Osteocyte (in vitro differentiated cells): ENCODE data around the gene CR1. TPM values are rescaled to one million over a fixed set of nuclear protein-coding genes. Genes with fewer than 3 reads are reported as not detected.
A peak's percentile ranks its signal among the peaks of the same experiment; 100 is the strongest.
"Not testable (repeated sequence)": the region's sequence is repeated elsewhere in the genome, so short reads cannot be mapped to it uniquely, and the experiment has no call there.

Source experiments
- DNase-seq: peaks from one replicate; pipeline ENCODE4 v3.0.0; 2021; ENCODE audit warnings: mixed read lengths; ENCODE audit not compliant: unreplicated experiment; ENCODE audit errors: extremely low spot score
- H3K27ac Mint-ChIP-seq: one replicate; pipeline ENCODE4 v1.8.0; 2021; ENCODE audit warnings: mild to moderate bottlenecking, mixed read lengths; ENCODE audit not compliant: unreplicated experiment
- H3K27me3 Mint-ChIP-seq: one replicate; pipeline ENCODE4 v1.8.0; 2021; ENCODE audit warnings: mixed read lengths; ENCODE audit not compliant: unreplicated experiment
- H3K36me3 Mint-ChIP-seq: one replicate; pipeline ENCODE4 v1.8.0; 2021; ENCODE audit warnings: mixed read lengths; ENCODE audit not compliant: unreplicated experiment
- H3K4me1 Mint-ChIP-seq: one replicate; pipeline ENCODE4 v1.8.0; 2021; ENCODE audit warnings: mixed read lengths; ENCODE audit not compliant: unreplicated experiment
- H3K4me3 Mint-ChIP-seq: one replicate; pipeline ENCODE4 v1.8.0; 2021; ENCODE audit warnings: mild to moderate bottlenecking, moderate library complexity, mixed read lengths; ENCODE audit not compliant: unreplicated experiment
- H3K9me3 Mint-ChIP-seq: one replicate; pipeline ENCODE4 v1.8.0; 2021; ENCODE audit warnings: mixed read lengths; ENCODE audit not compliant: unreplicated experiment
- total RNA-seq: library from RNA; stranded (reverse); gene quantifications from 2 replicates; pipeline ENCODE4 v1.2.1, GENCODE V29; 2021
- TF ChIP-seq, protein P1 (sequence below): fragments of 200-600 bp; sonication (generic); IDR thresholded peaks from 2 replicates; pipeline ENCODE4 v1.5.0; 2021; ENCODE audit warnings: antibody characterized with exemption, mild to moderate bottlenecking, moderate library complexity

Gene CR1
- total RNA-seq, 1 donor from 2014 or later, result not detected

DNA sequence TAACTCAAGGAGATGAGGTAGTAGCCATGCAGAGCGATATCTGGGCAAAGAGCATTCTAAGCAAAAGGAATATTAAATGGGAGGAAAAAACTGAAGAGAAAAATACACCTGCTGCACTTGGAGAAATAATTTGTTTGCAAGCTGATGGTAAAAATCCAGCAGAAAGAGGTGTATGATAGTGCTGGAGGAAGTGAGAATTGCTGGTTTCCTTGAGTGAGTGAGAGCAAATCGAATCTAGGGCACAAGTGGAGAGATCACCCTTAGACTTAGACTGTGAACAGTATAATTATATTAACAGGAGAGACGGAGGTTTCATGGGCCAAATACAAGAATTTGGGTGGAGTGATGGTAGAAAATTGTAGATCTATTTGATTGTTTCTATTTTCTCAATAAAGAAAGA lies 2.7 kb upstream of the CR1 start:
- H3K27ac Mint-ChIP-seq, result no peak overlapping the region
- no peak overlapping the region for H3K4me3 Mint-ChIP-seq
- H3K27me3 Mint-ChIP-seq, result peaks cover 23% of the 10 kb centered on the region
- H3K9me3 Mint-ChIP-seq, result no peaks in the 10 kb centered on the region
- TF ChIP-seq, protein P1, sequence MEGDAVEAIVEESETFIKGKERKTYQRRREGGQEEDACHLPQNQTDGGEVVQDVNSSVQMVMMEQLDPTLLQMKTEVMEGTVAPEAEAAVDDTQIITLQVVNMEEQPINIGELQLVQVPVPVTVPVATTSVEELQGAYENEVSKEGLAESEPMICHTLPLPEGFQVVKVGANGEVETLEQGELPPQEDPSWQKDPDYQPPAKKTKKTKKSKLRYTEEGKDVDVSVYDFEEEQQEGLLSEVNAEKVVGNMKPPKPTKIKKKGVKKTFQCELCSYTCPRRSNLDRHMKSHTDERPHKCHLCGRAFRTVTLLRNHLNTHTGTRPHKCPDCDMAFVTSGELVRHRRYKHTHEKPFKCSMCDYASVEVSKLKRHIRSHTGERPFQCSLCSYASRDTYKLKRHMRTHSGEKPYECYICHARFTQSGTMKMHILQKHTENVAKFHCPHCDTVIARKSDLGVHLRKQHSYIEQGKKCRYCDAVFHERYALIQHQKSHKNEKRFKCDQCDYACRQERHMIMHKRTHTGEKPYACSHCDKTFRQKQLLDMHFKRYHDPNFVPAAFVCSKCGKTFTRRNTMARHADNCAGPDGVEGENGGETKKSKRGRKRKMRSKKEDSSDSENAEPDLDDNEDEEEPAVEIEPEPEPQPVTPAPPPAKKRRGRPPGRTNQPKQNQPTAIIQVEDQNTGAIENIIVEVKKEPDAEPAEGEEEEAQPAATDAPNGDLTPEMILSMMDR, result no peak
- no peak for DNase-seq
- H3K4me1 Mint-ChIP-seq, result peaks cover 4% of the 10 kb centered on the region
- H3K36me3 Mint-ChIP-seq, result no peaks in the 10 kb centered on the region

DNA sequence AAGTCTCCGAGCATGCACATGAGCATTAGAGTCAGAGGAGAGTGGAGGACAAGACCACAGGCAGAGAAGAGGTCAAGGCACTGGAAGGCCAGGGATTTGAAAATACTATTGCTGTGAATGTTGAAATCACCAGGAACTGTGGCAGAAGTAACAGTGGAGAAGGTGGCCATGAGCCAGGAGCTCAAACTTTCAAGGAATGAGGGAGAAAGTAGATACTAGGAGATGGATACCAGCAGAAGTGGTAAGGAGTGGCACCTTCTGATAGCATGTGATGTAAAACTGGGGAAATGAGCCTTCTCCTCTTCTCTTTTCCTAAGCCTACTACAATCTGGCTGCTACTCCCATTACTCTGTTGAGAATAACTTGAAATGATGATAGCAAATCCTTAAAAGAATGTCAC lies 1.8 kb upstream of the CR1 start:
- Mint-ChIP-seq H3K27me3 (peaks cover 27% of the 10 kb centered on the region), H3K9me3 (no peaks in the 10 kb centered on the region), H3K4me3 (no peak overlapping the region), H3K36me3 (no peaks in the 10 kb centered on the region), H3K4me1 (peaks cover 4% of the 10 kb centered on the region), H3K27ac (no peak overlapping the region)
- DNase-seq, result no peak
- TF ChIP-seq, protein P1, result no peak

DNA sequence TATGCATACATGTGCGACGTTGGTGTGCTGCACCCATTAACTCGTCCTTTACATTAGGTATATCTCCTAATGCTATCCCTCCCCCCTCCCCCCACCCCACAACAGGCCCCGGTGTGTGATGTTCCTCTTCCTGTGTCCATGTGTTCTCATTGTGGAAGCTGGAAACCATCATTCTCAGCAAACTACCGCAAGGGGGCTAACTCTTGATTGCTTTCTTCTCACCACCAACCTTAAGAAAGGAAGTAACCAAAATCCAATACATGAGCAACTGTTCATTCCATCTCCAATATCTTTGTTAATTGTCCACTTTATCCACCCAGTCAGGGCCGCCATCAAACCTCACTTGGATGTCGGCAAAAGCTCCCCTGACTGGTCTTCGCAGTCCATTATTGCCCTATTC lies 676 bp upstream of the CR1 start:
- not testable (repeated sequence) for H3K9me3 Mint-ChIP-seq, H3K36me3 Mint-ChIP-seq, DNase-seq, H3K4me3 Mint-ChIP-seq, H3K4me1 Mint-ChIP-seq, H3K27ac Mint-ChIP-seq
- H3K27me3 Mint-ChIP-seq, result peaks cover 30% of the 10 kb centered on the region

DNA sequence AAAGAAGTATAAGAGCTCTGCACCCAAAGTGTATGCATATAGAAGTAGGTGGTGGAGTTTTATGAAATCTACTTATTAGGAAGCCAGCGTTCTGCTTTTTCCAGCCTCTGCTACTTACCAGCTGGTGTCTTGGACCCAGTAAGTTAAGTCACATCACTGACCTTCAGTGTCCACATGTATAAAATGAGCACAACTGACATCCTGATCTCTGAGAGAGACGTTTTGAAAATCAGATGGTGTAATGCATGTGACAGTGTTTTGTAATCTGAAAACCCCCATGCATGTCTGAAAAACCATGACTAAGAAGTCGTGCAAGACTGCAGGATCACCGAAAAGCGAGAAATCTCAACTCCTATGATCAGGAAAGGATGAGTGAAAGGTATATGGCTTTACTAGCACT lies 2.0 kb downstream of the CR1 start:
- Mint-ChIP-seq H3K36me3 (no peaks in the 10 kb centered on the region), H3K4me1 (peaks cover 4% of the 10 kb centered on the region), H3K27ac (no peak overlapping the region), H3K9me3 (no peaks in the 10 kb centered on the region), H3K27me3 (peaks cover 36% of the 10 kb centered on the region), H3K4me3 (no peak overlapping the region)
- TF ChIP-seq, protein P1, result no peak
- no peak for DNase-seq

DNA sequence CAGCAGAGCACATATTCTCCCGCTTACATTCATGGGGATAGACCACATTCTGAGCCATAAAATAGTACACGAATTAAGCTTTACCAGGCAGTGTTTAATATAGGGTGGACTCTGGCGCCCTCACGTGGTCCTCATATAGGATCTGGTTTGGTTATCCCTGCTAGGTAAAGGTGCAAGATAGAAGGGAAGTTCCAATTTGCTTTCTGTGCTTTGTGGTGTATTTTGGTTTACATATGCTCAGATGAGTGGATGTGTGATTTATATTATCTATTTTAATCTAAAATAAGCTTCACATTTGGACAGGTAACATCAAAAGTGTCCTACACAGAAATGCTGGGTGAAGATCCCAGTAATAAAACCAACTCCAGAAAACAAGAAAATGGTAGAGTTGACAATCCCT lies 3.6 kb downstream of the CR1 start:
- no peaks in the 10 kb centered on the region for H3K36me3 Mint-ChIP-seq
- peaks cover 48% of the 10 kb centered on the region for H3K27me3 Mint-ChIP-seq
- no peak overlapping the region for H3K27ac Mint-ChIP-seq
- DNase-seq, result no peak
- H3K4me1 Mint-ChIP-seq, result peaks cover 4% of the 10 kb centered on the region
- no peak overlapping the region for H3K4me3 Mint-ChIP-seq
- H3K9me3 Mint-ChIP-seq, result no peaks in the 10 kb centered on the region
- TF ChIP-seq, protein P1, result peak; percentile 72

DNA sequence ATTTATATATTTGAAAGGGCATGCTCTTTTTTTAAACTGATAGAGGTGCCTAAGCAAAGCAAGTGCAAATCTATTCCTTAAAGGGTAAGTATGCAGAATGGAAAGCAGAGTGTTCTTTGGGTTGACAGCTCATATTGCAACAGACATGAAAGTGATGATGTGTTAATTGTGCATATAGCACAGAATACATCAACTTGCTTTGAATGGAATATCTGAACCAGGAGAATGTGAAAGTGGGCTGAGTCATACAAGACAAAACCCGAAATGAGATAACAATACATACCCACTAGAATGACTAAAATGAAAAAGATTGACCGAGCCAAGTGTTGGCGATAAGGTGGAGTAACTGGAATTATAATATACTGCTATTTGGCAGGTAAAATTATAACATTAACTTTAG lies 4.3 kb downstream of the CR1 start:
- TF ChIP-seq, protein P1, result no peak
- Mint-ChIP-seq H3K27me3 (peaks cover 47% of the 10 kb centered on the region), H3K4me1 (peaks cover 4% of the 10 kb centered on the region), H3K9me3 (no peaks in the 10 kb centered on the region), H3K4me3 (no peak overlapping the region), H3K27ac (no peak overlapping the region), H3K36me3 (no peaks in the 10 kb centered on the region)
- no peak for DNase-seq
